PC-3 (cell line): ENCODE results near the gene TOX4.

Experiments
- EZH2phosphoT487 ChIP-seq: fragments of 300-600 bp; sonication (generic); IDR thresholded peaks from 2 replicates; pipeline ENCODE4 v1.6.1; 2018; ENCODE audit warnings: mild to moderate bottlenecking, antibody characterized with exemption, low read length, borderline replicate concordance
- TF ChIP-seq, protein P1 (sequence below): fragments of 300-600 bp; sonication (generic); conservative IDR thresholded peaks from 2 replicates; pipeline ENCODE4 v1.5.1; 2017; ENCODE audit warnings: antibody characterized with exemption, low read depth, mild to moderate bottlenecking, low read length

DNA sequence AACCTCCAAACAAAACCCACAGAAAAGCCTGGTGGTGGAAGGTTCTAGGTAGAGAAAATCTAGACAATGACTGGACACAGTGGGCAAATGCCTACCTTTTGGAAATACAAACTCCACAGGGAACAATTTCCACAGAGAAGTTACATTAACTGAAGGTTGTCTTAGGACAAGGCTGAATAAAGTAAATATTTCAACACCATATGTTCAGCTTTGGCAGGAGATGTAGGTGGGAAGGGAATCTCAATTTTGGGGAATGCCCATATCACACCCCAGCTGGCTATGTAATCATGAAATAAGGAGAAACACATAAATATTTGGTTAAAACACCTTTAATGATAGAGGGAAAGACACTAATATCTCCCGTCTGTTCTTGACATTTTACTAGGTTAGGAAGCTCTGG is 43.8 kb downstream of the TOX4 start:
- TF ChIP-seq, protein P1, sequence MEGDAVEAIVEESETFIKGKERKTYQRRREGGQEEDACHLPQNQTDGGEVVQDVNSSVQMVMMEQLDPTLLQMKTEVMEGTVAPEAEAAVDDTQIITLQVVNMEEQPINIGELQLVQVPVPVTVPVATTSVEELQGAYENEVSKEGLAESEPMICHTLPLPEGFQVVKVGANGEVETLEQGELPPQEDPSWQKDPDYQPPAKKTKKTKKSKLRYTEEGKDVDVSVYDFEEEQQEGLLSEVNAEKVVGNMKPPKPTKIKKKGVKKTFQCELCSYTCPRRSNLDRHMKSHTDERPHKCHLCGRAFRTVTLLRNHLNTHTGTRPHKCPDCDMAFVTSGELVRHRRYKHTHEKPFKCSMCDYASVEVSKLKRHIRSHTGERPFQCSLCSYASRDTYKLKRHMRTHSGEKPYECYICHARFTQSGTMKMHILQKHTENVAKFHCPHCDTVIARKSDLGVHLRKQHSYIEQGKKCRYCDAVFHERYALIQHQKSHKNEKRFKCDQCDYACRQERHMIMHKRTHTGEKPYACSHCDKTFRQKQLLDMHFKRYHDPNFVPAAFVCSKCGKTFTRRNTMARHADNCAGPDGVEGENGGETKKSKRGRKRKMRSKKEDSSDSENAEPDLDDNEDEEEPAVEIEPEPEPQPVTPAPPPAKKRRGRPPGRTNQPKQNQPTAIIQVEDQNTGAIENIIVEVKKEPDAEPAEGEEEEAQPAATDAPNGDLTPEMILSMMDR, result no peak
- no peak for TF ChIP-seq EZH2phosphoT487
